ENCODE results near the gene LAMA2. TPM values are rescaled to one million over a fixed set of nuclear protein-coding genes. Genes with fewer than 3 reads are reported as not detected.

Gene LAMA2
- total and polyA plus RNA-seq, 2 of the 13 experiments (the other 11 are each of a cell fraction or from before 2014, with no cell fraction given): 0.11 to 0.28 TPM

GRCh38 chr6:128903715-128904114, 20.8 kb downstream of the LAMA2 start:
- POLR2A ChIA-PET: no interaction called here
- WGBS (ENCODE audit: low lambda C conversion rate): 17% methylated on average over 5 of the region's 5 CpGs

GRCh38 chr6:128914051-128914450, 31.1 kb downstream of the LAMA2 start:
- H3K9ac ChIP-seq (ENCODE audit: insufficient read depth, low read depth, low read length): no peak overlapping the region
- H4K20me1 ChIP-seq (ENCODE audit: insufficient read depth, low read length): no peaks in the 10 kb centered on the region
- H2AFZ ChIP-seq (ENCODE audit: low read length): no peak overlapping the region
- no peaks in the 10 kb centered on the region for H3K4me1 ChIP-seq (ENCODE audit: insufficient read depth, low read length)
- ChIA-PET CTCF (ENCODE audit: low intra/inter-chr PET ratio, low total read pairs) (no interaction called here), POLR2A (no interaction called here)
- no peak for ATAC-seq
- no peaks in the 10 kb centered on the region for H3K27me3 ChIP-seq (ENCODE audit: control insufficient read depth in 1 of 2, insufficient read depth in 2 of 2, low read length in 2 of 2)
- in situ Hi-C loops (cut with HindIII; ENCODE audit: extremely low pct_ligation_motif_present, low pct_unique_long_range_greater_than_20kb) (no loop called here), intact Hi-C loops (cut with micrococcal nuclease; ENCODE audit: unreplicated experiment) (no loop called here)
- no peak overlapping the region for H3K27ac ChIP-seq (ENCODE audit: extremely low read length, insufficient read depth, low read length)
- 4% methylated on average over 2 of the region's 2 CpGs for WGBS (ENCODE audit: low lambda C conversion rate)
- FAIRE-seq: no peak
- H3K36me3 ChIP-seq (replicated peaks in 1 of 2; ENCODE audit: control insufficient read depth in 1 of 2, insufficient read depth in 2 of 2, low read length in 2 of 2): no peaks in the 10 kb centered on the region
- DNase-seq (ENCODE audit: low spot score): no peak
- no peaks in the 10 kb centered on the region for H3K79me2 ChIP-seq (ENCODE audit: insufficient read depth, low read length)
- no peaks in the 10 kb centered on the region for H3K9me3 ChIP-seq (ENCODE audit: low read length)
- no peak overlapping the region for H3K4me3 ChIP-seq (replicated peaks in 1 of 3; ENCODE audit: insufficient read depth in 1 of 3, low read depth in 2 of 3, low read length in 3 of 3)
- no TSS peak for BruUV-seq (replicated peaks)
- no peak overlapping the region for H3K4me2 ChIP-seq (ENCODE audit: low read depth, low read length)
- no peak for TF ChIP-seq SKIL (CRISPR knock-in tag; IDR thresholded peaks at IDR 0.05; ENCODE audit: borderline replicate concordance)
- no peak for TF ChIP-seq ZSCAN25 (CRISPR knock-in tag; IDR thresholded peaks at IDR 0.05)
- no peak for TF ChIP-seq HNF1A (IDR thresholded peaks at IDR 0.05; ENCODE audit: low read depth)
- no peak for TF ChIP-seq HNF1A (CRISPR knock-in tag; IDR thresholded peaks at IDR 0.05; ENCODE audit: borderline replicate concordance)
- TF ChIP-seq ZNF17 (CRISPR knock-in tag; IDR thresholded peaks at IDR 0.05): no peak
- TF ChIP-seq RBM39 (IDR thresholded peaks at IDR 0.05; ENCODE audit: low read depth, low read length, poor library complexity, severe bottlenecking): no peak
- TF ChIP-seq PITX1 (CRISPR knock-in tag; IDR thresholded peaks at IDR 0.05): no peak

More at GRCh38 chr6:128903715-128904114, 20.8 kb downstream of the LAMA2 start:
- no peaks in the 10 kb centered on the region for H4K20me1 ChIP-seq (ENCODE audit: insufficient read depth, low read length)
- H3K4me3 ChIP-seq (replicated peaks in 1 of 3; ENCODE audit: insufficient read depth in 1 of 3, low read depth in 2 of 3, low read length in 3 of 3): no peak overlapping the region
- H3K27ac ChIP-seq (ENCODE audit: extremely low read length, insufficient read depth, low read length): no peak overlapping the region
- H3K79me2 ChIP-seq (ENCODE audit: insufficient read depth, low read length): no peaks in the 10 kb centered on the region
- no peak overlapping the region for H2AFZ ChIP-seq (ENCODE audit: low read length)
- intact Hi-C loops (cut with micrococcal nuclease; ENCODE audit: unreplicated experiment) (no loop called here), in situ Hi-C loops (cut with HindIII; ENCODE audit: extremely low pct_ligation_motif_present, low pct_unique_long_range_greater_than_20kb) (no loop called here)
- H3K4me2 ChIP-seq (ENCODE audit: low read depth, low read length): no peak overlapping the region
- H3K9ac ChIP-seq (ENCODE audit: insufficient read depth, low read depth, low read length): no peak overlapping the region
- no peaks in the 10 kb centered on the region for H3K9me3 ChIP-seq (ENCODE audit: low read length)
- CTCF ChIA-PET (ENCODE audit: low intra/inter-chr PET ratio, low total read pairs): no interaction called here
- ATAC-seq: no peak
- no peaks in the 10 kb centered on the region for H3K36me3 ChIP-seq (replicated peaks in 1 of 2; ENCODE audit: control insufficient read depth in 1 of 2, insufficient read depth in 2 of 2, low read length in 2 of 2)
- BruUV-seq (replicated peaks): no TSS peak
- no peak for FAIRE-seq
- no peaks in the 10 kb centered on the region; a peak in 1 of 5 replicates for H3K27me3 ChIP-seq (ENCODE audit: control insufficient read depth in 1 of 2, insufficient read depth in 2 of 2, low read length in 2 of 2)
- no peaks in the 10 kb centered on the region for H3K4me1 ChIP-seq (ENCODE audit: insufficient read depth, low read length)
- DNase-seq (ENCODE audit: low spot score): no peak
- no peak for TF ChIP-seq ZNF414 (CRISPR knock-in tag; IDR thresholded peaks at IDR 0.05)

Measured in HepG2 (cell line).